LNCaP clone FGC (cell line): ENCODE data around the gene ZNF45.
"Not testable (repeated sequence)": the region's sequence is repeated elsewhere in the genome, so short reads cannot be mapped to it uniquely, and the experiment has no call there.

ENCODE experiments used
- DNase-seq: peaks from one replicate; pipeline ENCODE4 v3.0.0-alpha.2; 2011; ENCODE audit warnings: low read depth
- H3K4me3 ChIP-seq: 2 replicates; pipeline ENCODE4 v1.5.1; 2011; ENCODE audit warnings: mild to moderate bottlenecking, low read depth, low read length, control low read depth
- TF ChIP-seq, protein P1 (sequence below): IDR thresholded peaks from 2 replicates; pipeline ENCODE4 v1.5.1; 2012; ENCODE audit warnings: mild to moderate bottlenecking; ENCODE audit not compliant: control insufficient read depth, insufficient read depth; ENCODE audit errors: extremely low read depth

The ZNF45 gene

DNA sequence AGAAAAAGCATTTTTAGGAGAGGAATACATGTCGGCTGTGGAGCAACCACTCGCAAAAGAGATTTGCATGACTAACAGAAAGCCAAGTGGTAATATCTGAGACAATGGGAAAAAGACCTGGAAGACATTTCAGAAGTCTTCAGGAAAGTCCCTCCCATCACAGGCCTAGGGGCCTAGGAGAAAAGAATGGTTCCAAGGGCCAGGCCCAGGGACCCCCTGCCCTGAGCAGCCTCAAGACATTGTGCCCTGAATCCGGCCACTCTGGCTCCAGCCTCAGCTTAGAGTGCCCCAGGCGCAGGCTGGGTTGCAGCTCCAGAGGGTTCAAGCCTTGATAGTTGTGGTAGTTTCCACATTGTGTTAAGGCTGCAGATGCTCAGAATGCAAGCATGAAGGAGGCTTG lies 25.3 kb upstream of the ZNF45 start:
- no peak for DNase-seq
- no peak overlapping the region for H3K4me3 ChIP-seq
- TF ChIP-seq, protein P1, sequence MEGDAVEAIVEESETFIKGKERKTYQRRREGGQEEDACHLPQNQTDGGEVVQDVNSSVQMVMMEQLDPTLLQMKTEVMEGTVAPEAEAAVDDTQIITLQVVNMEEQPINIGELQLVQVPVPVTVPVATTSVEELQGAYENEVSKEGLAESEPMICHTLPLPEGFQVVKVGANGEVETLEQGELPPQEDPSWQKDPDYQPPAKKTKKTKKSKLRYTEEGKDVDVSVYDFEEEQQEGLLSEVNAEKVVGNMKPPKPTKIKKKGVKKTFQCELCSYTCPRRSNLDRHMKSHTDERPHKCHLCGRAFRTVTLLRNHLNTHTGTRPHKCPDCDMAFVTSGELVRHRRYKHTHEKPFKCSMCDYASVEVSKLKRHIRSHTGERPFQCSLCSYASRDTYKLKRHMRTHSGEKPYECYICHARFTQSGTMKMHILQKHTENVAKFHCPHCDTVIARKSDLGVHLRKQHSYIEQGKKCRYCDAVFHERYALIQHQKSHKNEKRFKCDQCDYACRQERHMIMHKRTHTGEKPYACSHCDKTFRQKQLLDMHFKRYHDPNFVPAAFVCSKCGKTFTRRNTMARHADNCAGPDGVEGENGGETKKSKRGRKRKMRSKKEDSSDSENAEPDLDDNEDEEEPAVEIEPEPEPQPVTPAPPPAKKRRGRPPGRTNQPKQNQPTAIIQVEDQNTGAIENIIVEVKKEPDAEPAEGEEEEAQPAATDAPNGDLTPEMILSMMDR: no peak

DNA sequence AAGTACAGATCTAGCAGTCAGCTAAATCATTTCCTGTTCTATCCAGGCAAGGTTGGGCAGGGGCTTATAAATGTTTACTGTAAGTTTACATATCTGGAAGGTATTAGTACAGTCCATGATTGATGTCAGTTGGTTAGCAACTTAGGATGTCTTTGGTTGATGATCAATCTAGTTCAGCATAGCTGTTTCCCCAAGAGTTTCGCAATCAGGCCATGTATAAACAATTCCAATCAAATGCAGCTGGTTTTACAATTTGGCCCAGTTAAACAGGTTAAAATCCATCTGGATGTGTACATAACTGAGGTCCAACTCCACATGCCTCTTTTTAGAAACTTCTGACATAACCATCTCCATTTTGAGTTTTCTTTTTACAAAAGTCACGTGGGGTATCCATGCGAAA lies 22.8 kb upstream of the ZNF45 start:
- TF ChIP-seq, protein P1: no peak
- DNase-seq: no peak
- H3K4me3 ChIP-seq: no peak overlapping the region

DNA sequence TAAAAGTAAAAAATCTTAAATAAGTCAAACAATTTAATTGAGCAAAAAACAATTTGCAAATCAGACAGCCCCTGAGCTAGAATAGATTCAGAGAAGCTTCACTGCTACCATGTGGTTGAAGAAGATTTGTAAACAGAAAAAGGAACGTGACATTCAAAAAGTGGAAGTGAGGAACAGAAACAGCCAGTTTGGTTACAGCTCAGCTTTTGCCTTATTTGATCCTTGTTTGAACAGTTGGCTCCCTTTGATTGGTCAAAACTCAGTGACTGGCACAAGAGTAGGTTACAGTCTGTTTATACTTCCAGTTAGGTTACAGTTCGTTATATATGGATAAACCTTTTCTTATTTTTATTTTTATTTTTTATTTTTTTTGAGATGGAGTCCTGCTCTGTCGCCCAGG lies 21.7 kb upstream of the ZNF45 start:
- no peak for DNase-seq
- TF ChIP-seq, protein P1: no peak
- no peak overlapping the region for H3K4me3 ChIP-seq

DNA sequence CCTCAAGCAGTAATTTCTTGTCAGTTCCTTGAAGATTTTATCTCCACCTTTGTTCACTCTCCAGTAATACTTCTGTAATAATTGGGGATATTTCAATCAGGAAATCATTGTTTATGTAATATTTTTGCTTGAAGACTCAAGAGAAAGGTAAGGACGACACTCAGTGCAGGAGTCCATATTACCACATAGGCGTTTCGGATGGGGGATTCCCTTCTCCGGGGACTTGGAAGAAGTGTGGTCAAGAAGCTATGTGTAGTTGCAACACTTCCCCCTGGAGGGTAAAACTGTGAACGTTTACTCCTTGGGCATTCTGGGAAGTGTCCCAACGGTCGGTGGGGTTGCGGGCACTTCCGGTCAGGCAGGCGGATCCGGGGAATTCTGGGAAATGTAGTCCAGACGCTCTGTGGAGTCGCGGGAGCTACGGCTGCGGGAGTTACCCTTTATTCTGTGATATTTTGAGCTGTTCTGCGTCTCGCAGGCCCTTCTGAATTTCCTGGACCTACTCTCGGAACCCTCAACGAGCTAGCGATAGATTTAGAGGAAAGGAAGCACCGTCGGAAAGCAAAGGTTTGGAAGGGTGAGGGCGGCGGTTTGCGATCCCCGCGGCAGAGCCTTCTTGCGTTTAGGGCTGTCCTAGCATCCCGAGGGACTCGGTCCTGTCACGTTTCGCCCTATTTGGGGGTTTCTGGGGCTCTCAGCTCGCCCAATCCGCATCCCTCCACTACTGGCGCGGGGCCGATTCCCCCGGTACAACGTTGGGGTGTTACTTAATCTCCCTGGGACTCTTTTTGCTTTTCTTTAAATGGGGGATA lies 16.0 kb upstream of the ZNF45 start, which contains the start of gene ZNF221:
ZNF221 (plus strand) TSS at position 395 of the 812 bp plus-strand sequence. CDS start 11,499 bp downstream, outside the sequence.
- H3K4me3 ChIP-seq: peak within 1 kb of the TSS; percentile 74
- DNase-seq: peak; percentile 86

DNA sequence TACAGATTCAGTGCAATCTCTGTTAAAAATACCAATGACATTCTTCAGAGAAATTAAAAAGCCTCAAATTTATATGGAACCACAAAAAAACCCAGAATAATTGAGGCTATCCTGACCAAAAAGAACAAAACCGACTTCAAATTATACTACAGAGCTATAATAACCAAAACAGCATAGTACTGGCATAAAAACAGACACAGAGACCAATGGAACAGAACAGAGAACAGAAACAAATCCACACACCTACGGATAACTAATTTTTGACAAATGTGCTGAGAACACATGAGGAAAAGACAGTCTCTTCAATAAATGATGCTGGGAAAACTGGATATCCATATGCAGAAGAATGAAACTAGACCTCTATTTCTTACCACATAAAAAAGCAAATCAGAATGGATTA lies 14.7 kb upstream of the ZNF45 start:
- not testable (repeated sequence) for H3K4me3 ChIP-seq, DNase-seq

More for the DNA sequence above, 16.0 kb upstream of the ZNF45 start, which contains the start of gene ZNF221:
- TF ChIP-seq, protein P1: peak; percentile 38

DNA sequence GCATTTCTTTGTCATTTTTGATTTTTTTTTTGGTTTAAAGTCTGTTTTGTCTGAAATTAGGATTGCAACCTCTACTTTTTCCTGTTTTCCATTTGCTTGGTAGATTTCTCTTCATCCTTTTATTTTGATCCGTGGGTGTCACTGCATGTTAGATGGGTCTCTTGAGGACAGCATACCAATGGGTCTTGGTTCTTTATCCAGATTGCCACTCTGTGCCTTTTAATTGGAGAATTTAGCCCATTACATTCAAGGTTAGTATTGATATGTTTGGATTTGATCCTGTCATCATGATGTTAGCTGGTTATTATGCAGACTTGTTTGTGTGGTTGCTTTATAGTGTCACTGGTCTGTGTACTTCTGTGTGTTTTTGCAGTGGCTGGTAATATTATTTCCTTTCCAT lies 12.3 kb upstream of the ZNF45 start:
- DNase-seq, H3K4me3 ChIP-seq: not testable (repeated sequence)

DNA sequence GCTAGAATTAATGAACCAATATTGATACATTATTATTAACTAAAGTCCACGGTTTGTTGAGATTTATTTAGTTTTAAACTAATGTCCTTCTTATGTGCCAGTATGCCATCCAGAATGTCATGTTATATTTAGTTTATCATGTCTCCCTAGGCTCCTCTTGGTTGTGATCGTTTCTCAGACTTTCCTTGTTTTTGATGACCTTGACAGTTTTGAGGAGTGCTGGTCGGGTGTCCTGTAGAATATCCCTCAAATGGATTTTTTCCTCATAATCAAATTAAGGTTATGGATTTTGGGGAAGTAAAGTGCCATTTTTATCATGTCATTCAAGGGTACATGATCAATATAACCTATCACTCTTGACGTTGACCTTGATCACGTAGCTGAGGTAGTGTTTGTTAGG lies 6.1 kb upstream of the ZNF45 start:
- TF ChIP-seq, protein P1: no peak
- no peak for DNase-seq
- no peak overlapping the region for H3K4me3 ChIP-seq

DNA sequence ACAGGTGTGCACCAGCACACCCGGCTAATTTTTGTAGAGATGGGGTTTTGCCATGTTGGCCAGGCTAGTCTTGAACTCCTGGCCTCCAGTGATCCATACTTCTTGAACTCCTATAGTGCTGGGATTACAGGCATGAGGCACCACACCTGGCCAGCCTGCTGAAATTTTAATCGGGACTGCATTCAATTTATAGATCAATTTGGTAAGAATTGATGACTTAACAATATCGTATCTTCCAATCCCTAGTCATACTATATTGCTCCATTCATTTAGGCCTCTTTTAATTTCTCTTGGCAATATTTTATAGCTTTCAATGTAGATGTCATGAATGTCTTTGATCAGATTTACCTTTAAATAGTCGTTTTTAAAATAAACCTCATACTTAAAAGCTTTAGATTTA lies 5.6 kb upstream of the ZNF45 start:
- TF ChIP-seq, protein P1: no peak

More for the DNA sequence above, 5.6 kb upstream of the ZNF45 start:
- DNase-seq: no peak
- H3K4me3 ChIP-seq: no peak overlapping the region
